Measurements from ENCODE around the gene ZSCAN1. TPM values are rescaled to one million over a fixed set of nuclear protein-coding genes. Genes with fewer than 3 reads are reported as not detected.

The ZSCAN1 gene
- total RNA-seq, 1 donor, result 0.36 TPM

DNA sequence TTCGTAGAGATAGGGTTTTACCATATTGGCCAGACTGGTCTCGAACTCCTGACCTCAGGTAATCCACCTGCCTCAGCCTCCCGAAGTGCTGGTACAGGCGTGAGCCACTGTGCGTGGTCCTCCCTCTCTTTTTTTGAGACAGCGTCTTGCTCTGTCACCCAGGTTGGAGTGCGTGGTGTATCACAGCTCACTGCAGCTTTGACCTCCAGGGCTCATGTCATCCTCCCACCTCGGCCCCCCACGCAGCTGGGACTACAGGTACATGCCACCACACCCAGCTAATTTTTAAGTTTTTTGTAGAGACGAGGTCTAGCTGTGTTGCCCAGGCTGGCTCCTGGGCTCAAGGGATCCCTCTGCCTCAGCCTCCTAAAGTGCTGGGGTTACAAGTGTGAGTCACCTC is 46.0 kb downstream of the ZSCAN1 start:
- Histone ChIP-seq H3K9me3 (ENCODE audit: low read depth, low read length) (peaks cover 7% of the 10 kb centered on the region), H3K4me3 (ENCODE audit: insufficient read depth, low read length) (no peak overlapping the region)

DNA sequence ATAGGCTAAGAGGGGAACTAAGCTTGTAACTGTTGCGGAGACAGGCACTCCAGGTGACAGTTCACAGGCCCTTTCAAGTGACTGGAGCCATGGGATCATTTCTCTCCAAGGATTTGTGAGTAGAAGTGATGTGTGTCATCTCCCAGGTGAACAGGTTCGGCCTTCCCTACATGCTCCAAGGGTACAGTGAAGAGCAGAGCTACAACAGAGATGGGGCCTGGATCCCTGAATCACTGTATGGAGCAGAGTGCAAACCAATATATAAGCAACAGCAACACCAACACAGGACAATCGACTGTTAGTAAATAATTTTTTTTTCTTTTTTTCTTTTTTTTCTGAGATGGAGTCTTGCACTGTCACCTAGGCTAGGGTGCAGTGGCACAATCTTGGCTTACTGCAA is 49.2 kb downstream of the ZSCAN1 start:
- Histone ChIP-seq H3K9me3 (ENCODE audit: low read depth, low read length) (peaks cover 7% of the 10 kb centered on the region), H3K36me3 (ENCODE audit: insufficient read depth, low read length) (peaks cover 15% of the 10 kb centered on the region), H3K79me2 (ENCODE audit: insufficient read depth, low read length) (no peaks in the 10 kb centered on the region)

More for the DNA sequence above, 46.0 kb downstream of the ZSCAN1 start:
- Histone ChIP-seq H3K4me1 (ENCODE audit: insufficient read depth, low read length) (no peaks in the 10 kb centered on the region), H3K27me3 (ENCODE audit: insufficient read depth, low read length) (no peaks in the 10 kb centered on the region), H3K36me3 (ENCODE audit: insufficient read depth, low read length) (peaks cover 5% of the 10 kb centered on the region), H3K4me2 (ENCODE audit: insufficient read depth, low read length) (no peak overlapping the region), H3K27ac (ENCODE audit: low read depth, low read length) (no peak overlapping the region), H4K20me1 (ENCODE audit: insufficient read depth, low read length) (no peaks in the 10 kb centered on the region), H3K79me2 (ENCODE audit: insufficient read depth, low read length) (no peaks in the 10 kb centered on the region), H2AFZ (ENCODE audit: low read length) (no peak overlapping the region)
- TF ChIP-seq CTCF (IDR thresholded peaks at IDR 0.05; ENCODE audit: extremely low read depth, low read depth, low read length), result no peak
- no peak for DNase-seq (ENCODE audit: insufficient read length, low spot score, missing footprints)

GRCh38 chr19:58084596-58085347 is 50.9 kb downstream of the ZSCAN1 start:
- DNase-seq (ENCODE audit: insufficient read length, low spot score, missing footprints), result peak; percentile 69
- H4K20me1 ChIP-seq (ENCODE audit: insufficient read depth, low read length), result no peaks in the 10 kb centered on the region
- H2AFZ ChIP-seq (ENCODE audit: low read length), result no peak overlapping the region
- peaks cover 19% of the 10 kb centered on the region for H3K36me3 ChIP-seq (ENCODE audit: insufficient read depth, low read length)
- no peak overlapping the region for H3K4me2 ChIP-seq (ENCODE audit: insufficient read depth, low read length)
- no peak overlapping the region for H3K27ac ChIP-seq (ENCODE audit: low read depth, low read length)
- H3K4me1 ChIP-seq (ENCODE audit: insufficient read depth, low read length), result no peaks in the 10 kb centered on the region
- H3K27me3 ChIP-seq (ENCODE audit: insufficient read depth, low read length), result no peaks in the 10 kb centered on the region
- TF ChIP-seq CTCF (IDR thresholded peaks at IDR 0.05; ENCODE audit: extremely low read depth, low read depth, low read length), result no peak
- H3K79me2 ChIP-seq (ENCODE audit: insufficient read depth, low read length), result no peaks in the 10 kb centered on the region
- H3K9me3 ChIP-seq (ENCODE audit: low read depth, low read length), result peaks cover 7% of the 10 kb centered on the region
- no peak overlapping the region for H3K4me3 ChIP-seq (ENCODE audit: insufficient read depth, low read length)

More for the DNA sequence above, 49.2 kb downstream of the ZSCAN1 start:
- Histone ChIP-seq H3K4me2 (ENCODE audit: insufficient read depth, low read length) (no peak overlapping the region), H3K4me3 (ENCODE audit: insufficient read depth, low read length) (no peak overlapping the region), H2AFZ (ENCODE audit: low read length) (no peak overlapping the region), H3K4me1 (ENCODE audit: insufficient read depth, low read length) (no peaks in the 10 kb centered on the region), H3K27me3 (ENCODE audit: insufficient read depth, low read length) (no peaks in the 10 kb centered on the region), H4K20me1 (ENCODE audit: insufficient read depth, low read length) (no peaks in the 10 kb centered on the region), H3K27ac (ENCODE audit: low read depth, low read length) (no peak overlapping the region)
- DNase-seq (ENCODE audit: insufficient read length, low spot score, missing footprints), result peak; percentile 41
- no peak for TF ChIP-seq CTCF (IDR thresholded peaks at IDR 0.05; ENCODE audit: extremely low read depth, low read depth, low read length)

GRCh38 chr19:58085348-58085875 is 51.6 kb downstream of the ZSCAN1 start:
- H3K36me3 ChIP-seq (ENCODE audit: insufficient read depth, low read length), result peaks cover 19% of the 10 kb centered on the region
- no peak for TF ChIP-seq CTCF (IDR thresholded peaks at IDR 0.05; ENCODE audit: extremely low read depth, low read depth, low read length)
- H4K20me1 ChIP-seq (ENCODE audit: insufficient read depth, low read length), result no peaks in the 10 kb centered on the region
- H3K4me3 ChIP-seq (ENCODE audit: insufficient read depth, low read length), result no peak overlapping the region
- no peak overlapping the region for H3K27ac ChIP-seq (ENCODE audit: low read depth, low read length)
- peaks cover 9% of the 10 kb centered on the region for H3K9me3 ChIP-seq (ENCODE audit: low read depth, low read length)
- peak; percentile 42 for DNase-seq (ENCODE audit: insufficient read length, low spot score, missing footprints)
- H3K79me2 ChIP-seq (ENCODE audit: insufficient read depth, low read length), result no peaks in the 10 kb centered on the region
- no peaks in the 10 kb centered on the region for H3K27me3 ChIP-seq (ENCODE audit: insufficient read depth, low read length)
- no peak overlapping the region for H2AFZ ChIP-seq (ENCODE audit: low read length)
- H3K4me2 ChIP-seq (ENCODE audit: insufficient read depth, low read length), result no peak overlapping the region
- H3K4me1 ChIP-seq (ENCODE audit: insufficient read depth, low read length), result no peaks in the 10 kb centered on the region
